DMS 273 (cell line): ENCODE results near the gene FEM1A.
A peak's percentile ranks its signal among the peaks of the same experiment; 100 is the strongest.
"Not testable (repeated sequence)": the region's sequence is repeated elsewhere in the genome, so short reads cannot be mapped to it uniquely, and the experiment has no call there.

ENCODE experiments used
- DNase-seq: peaks from one replicate; lab custom pipeline; 2025; ENCODE audit not compliant: unreplicated experiment; lab: John Stamatoyannopoulos, UW

The FEM1A gene

GRCh38 chr19:4791183-4792018, at the start of gene FEM1A:
TSS of gene FEM1A (plus strand) at chr19:4791734. CDS start at chr19:4791855, 121 bp downstream.
- peak; percentile 100 for DNase-seq

- no peak for DNase-seq
Measured at GRCh38 chr19:4742723-4743646, 48.5 kb upstream of the FEM1A start.

- no peak for DNase-seq
Measured at GRCh38 chr19:4744451-4745174, 46.9 kb upstream of the FEM1A start.

DNA sequence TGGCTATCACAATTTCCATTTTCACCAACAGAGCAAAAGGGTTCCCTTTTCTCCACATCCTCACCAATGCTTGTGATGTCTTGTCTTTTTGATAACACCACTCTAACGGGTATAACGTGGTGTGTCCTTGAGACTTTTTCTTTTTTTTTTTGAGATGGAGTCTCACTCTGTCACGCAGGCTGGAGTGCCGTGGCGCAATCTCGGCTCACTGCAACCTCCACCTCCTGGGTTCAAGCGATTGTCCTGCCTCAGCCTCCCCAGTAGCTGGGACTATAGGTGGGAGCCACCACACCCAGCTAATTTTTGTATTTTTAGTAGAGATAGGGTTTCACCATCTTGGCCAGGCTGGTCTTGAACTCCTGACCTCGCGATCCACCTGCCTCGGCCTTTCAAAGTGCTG, 46.4 kb upstream of the FEM1A start:
- DNase-seq: not testable (repeated sequence)

DNA sequence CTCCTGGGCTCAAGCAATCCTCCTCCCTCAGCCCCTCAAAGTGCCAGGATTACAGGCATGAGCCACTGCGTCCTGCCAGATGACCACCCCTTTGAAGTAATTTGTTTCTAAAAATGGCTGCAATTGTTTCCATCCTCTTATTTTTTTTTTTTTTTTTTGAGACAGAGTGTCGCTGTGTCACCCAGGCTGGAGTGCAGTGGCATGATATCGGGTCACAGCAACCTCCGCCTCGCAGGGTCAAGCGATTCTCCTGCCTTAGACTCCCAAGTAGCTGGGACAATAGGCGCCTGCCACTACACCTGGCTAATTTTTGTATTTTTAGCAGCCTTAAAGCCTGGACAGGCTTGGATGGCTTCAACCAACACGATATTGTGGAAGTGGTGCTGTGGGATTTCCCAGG, 45.5 kb upstream of the FEM1A start:
- DNase-seq: no peak

DNA sequence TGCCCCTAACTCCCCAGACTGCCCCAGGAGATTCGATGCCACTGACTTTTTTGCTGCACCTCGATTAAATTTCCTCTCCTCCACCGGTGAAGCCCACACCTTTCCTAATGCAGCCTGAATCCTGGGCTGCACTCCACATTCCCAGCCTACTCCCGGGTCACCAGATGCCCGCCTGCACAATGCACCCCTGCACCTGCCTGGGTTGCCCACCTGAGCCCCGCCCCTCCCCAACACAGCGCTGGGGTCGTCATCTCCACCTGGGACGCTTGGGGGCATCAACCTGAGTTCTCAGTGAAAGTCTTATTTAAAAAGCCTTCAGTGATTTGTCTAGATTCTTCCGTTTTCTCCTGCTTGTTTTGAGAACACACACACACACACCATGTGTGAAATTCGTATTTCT, 43.3 kb upstream of the FEM1A start:
- DNase-seq: no peak

GRCh38 chr19:4748589-4748988, 42.9 kb upstream of the FEM1A start:
- peak; percentile 33 for DNase-seq

- no peak for DNase-seq
Measured at GRCh38 chr19:4749870-4750590, 41.5 kb upstream of the FEM1A start.

- DNase-seq: peak; percentile 90
Measured at GRCh38 chr19:4754248-4754647, 37.3 kb upstream of the FEM1A start.

GRCh38 chr19:4755459-4755858, 36.1 kb upstream of the FEM1A start:
- no peak for DNase-seq

GRCh38 chr19:4758082-4758481, 33.5 kb upstream of the FEM1A start:
- no peak for DNase-seq

DNA sequence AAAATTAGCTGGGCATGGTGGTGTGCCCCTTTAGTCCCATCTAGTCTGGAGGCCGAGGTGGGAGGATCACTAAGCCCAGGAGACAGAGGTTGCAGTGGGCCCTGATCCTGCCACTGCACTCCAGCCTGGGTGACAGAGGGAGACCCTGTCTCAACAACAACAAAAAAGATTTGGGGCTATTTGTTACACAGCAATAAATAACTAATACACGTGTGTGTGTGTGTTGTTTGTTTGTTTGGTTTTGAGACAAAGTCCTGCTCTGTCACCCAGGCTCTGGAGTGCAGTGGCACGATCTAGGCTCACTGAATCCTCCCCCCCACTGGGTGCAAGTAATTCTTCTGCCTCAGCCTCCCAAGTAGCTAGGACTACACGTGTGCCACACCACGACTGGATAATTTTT, 32.9 kb upstream of the FEM1A start:
- DNase-seq: no peak

GRCh38 chr19:4759388-4760284, 31.9 kb upstream of the FEM1A start:
- peak; percentile 98 for DNase-seq

GRCh38 chr19:4760285-4760650, 31.3 kb upstream of the FEM1A start:
- DNase-seq: no peak

GRCh38 chr19:4763021-4763420, 28.5 kb upstream of the FEM1A start:
- no peak for DNase-seq

DNA sequence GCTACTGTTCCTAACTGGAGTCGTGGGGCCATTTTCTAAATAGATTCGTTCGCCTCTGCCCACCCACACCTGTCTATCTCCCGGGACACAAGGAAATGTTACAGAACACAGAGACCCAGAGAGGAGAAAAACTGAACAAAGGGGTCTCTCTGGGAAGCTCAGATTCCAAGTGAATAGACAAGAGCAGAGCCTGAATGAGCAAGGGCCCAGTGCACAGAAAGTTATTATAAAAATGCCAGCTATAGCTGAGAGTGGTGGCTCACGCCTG, 27.2 kb upstream of the FEM1A start:
- DNase-seq: no peak

GRCh38 chr19:4768934-4769777, 22.4 kb upstream of the FEM1A start:
- peak; percentile 96 for DNase-seq

DNA sequence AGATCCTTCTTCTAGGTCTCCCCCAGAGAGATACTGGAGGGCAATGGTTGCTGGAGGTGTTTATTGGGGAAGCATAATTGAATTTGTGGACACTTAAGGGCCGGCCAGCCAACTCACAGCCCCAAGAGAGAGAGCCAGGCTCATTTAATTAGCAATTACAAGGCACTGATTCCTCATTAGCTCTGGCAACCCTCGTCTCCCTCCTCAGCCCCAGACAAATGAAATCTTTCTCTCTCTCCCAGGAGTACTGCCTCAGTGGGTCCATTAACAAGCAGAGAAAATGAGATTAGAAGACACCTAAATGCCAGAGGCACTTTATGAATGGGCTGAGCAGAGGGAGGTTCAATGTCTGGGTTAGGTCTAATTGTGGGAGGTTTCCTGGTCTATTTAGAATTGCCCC, 19.0 kb upstream of the FEM1A start:
- no peak for DNase-seq

- DNase-seq: no peak
Measured at GRCh38 chr19:4773047-4773640, 18.4 kb upstream of the FEM1A start.
